NB4 (cell line): ENCODE data around the gene OR4L1.

Source experiments
- POLR2A ChIP-seq: IDR thresholded peaks from 2 replicates; pipeline ENCODE4 v1.6.1; 2011; ENCODE audit warnings: mild to moderate bottlenecking; ENCODE audit not compliant: insufficient read length; ENCODE audit errors: extremely low read depth
- TF ChIP-seq, protein P1 (sequence below): IDR thresholded peaks from one replicate; pipeline ENCODE4 v1.5.1; 2012; ENCODE audit warnings: low read depth, low read length
- TF ChIP-seq, protein P2 (sequence below): IDR thresholded peaks from 2 replicates; pipeline ENCODE4 v1.6.1; 2011; ENCODE audit warnings: low read depth, low read length

DNA sequence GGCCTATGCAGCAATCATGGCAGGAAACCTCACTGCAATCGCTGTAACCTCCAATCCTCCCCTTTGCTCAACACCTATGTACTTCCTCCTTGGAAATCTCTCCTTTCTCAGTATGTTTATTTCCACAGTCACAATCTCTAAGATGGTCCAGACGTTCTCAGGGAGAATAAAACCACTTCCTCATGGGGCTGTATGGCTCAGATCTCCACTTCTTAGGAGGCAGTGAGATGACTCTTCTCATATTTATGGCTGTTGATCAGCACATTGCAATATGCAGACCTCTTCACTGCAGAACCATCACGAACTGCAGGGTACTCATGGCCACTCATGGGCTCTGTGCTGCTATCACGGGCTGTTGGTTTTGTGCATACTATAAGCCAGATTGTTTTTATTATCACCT, 33.6 kb downstream of the OR4L1 start:
- TF ChIP-seq, protein P1, sequence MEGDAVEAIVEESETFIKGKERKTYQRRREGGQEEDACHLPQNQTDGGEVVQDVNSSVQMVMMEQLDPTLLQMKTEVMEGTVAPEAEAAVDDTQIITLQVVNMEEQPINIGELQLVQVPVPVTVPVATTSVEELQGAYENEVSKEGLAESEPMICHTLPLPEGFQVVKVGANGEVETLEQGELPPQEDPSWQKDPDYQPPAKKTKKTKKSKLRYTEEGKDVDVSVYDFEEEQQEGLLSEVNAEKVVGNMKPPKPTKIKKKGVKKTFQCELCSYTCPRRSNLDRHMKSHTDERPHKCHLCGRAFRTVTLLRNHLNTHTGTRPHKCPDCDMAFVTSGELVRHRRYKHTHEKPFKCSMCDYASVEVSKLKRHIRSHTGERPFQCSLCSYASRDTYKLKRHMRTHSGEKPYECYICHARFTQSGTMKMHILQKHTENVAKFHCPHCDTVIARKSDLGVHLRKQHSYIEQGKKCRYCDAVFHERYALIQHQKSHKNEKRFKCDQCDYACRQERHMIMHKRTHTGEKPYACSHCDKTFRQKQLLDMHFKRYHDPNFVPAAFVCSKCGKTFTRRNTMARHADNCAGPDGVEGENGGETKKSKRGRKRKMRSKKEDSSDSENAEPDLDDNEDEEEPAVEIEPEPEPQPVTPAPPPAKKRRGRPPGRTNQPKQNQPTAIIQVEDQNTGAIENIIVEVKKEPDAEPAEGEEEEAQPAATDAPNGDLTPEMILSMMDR = no peak
- no peak for TF ChIP-seq POLR2A
- TF ChIP-seq, protein P2, sequence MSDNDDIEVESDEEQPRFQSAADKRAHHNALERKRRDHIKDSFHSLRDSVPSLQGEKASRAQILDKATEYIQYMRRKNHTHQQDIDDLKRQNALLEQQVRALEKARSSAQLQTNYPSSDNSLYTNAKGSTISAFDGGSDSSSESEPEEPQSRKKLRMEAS = no peak
